HFFc6 (cell line): Measurements from ENCODE around the gene ZG16B. TPM values are rescaled to one million over a fixed set of nuclear protein-coding genes. Genes with fewer than 3 reads are reported as not detected.

Experiments used
- DNase-seq: peaks from one replicate; pipeline ENCODE4 v3.0.0-alpha.2; 2018
- H3K27ac Mint-ChIP-seq: 2 replicates; pipeline ENCODE4 v1.8.0; 2020; ENCODE audit warnings: mild to moderate bottlenecking, mixed read lengths
- H3K27me3 Mint-ChIP-seq: 2 replicates; pipeline ENCODE4 v1.8.0; 2021; ENCODE audit warnings: mild to moderate bottlenecking, moderate library complexity, mixed read lengths; ENCODE audit not compliant: insufficient read depth
- H3K36me3 Mint-ChIP-seq: 2 replicates; pipeline ENCODE4 v1.8.0; 2021; ENCODE audit warnings: low read depth, mixed read lengths
- H3K4me1 Mint-ChIP-seq: 2 replicates; pipeline ENCODE4 v1.8.0; 2020; ENCODE audit warnings: low read depth, mixed read lengths
- H3K4me3 Mint-ChIP-seq: 2 replicates; pipeline ENCODE4 v1.8.0; 2020; ENCODE audit warnings: mild to moderate bottlenecking, moderate library complexity, mixed read lengths
- H3K9me3 Mint-ChIP-seq: 2 replicates; pipeline ENCODE4 v1.8.0; 2020; ENCODE audit warnings: mild to moderate bottlenecking, mixed read lengths
- CTCF ChIP-seq: fragments of 200-600 bp; sonication (generic); IDR thresholded peaks from 2 replicates; pipeline ENCODE4 v1.5.0; 2021; ENCODE audit warnings: antibody characterized with exemption, mild to moderate bottlenecking
- total RNA-seq, 6 experiments: library from RNA; stranded (reverse); fragmentation: NEBNext Ultra II Directional; extraction: Animal tissue kit (Norgen Biotek cat#: 25700); gene quantifications; 2 replicates in 1 of 6; 3 replicates in 5 of 6; pipeline ENCODE4 v1.2.3, GENCODE V29; 2021

ZG16B gene
- total RNA-seq, 6 experiments from 2014 or later, result 0.41 to 0.68 (median 0.46) TPM; not detected in 2

DNA sequence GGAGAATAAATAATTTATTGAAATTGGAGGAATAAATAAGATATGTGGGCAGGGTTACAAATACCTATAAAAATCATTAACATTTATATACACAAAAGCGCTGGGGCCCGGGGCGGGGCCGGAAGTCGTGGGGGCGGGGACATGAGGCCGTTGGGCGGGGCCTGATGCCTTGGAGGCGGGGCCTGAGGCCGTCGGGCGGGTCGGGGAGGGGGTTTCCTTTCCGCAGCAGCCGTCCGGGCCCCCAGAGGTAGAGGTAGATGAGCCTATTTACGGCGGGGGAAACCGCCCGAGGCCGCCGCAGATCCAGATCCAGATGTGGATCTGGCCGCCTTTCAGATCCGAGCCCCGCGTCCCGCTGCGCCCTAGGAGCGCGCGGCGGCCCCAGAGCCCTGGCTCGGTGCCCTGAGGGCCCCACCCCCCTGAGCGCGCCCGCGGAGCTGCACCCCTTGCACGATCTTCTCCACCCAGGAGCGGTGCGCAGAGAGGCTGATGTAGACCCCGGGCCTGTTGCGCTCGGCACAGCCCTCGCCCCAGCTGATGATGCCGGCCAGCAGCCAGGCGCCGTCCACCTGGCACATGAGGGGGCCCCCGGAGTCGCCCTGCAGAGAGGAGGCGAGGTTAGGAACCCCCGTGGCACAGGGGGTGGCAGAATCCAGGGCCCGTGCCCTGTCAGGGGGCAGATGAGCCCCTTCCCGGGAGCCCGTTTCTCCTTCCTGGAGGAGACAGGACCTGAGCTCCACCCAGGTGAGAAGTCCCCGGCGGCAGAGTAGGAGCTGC is 22.8 kb downstream of the ZG16B start:
- peaks cover 9% of the 10 kb centered on the region for H3K36me3 Mint-ChIP-seq

DNA sequence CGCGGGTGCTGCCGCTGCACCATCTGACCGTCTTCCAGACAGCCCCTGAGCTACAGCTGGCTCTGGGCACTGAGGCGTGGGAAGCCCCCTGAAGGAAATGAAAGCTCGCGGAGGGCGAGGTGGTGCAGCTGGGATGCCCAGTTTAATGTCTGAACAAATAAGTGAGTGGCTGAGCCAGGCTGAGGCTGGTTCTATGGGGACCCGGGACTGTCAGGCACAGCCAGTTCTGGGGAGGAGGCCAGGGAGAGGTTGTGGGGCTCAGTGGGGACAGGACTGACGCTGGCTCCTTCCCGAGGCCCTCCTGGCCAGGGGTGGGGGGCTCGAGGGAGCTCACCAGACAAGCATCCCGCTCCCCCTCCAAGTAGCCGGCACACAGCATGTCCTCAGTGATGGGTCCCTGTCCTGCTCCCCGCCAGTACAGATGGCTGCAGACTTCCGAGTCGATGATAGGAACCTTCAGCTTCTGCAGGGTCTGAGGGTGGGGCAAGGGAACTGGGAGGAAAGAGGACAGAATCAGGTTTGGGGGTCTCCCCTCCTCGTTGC is 23.5 kb downstream of the ZG16B start:
- H3K9me3 Mint-ChIP-seq, result peaks cover 13% of the 10 kb centered on the region
- H3K4me3 Mint-ChIP-seq, result no peak overlapping the region
- H3K27me3 Mint-ChIP-seq, result peaks cover 12% of the 10 kb centered on the region
- H3K36me3 Mint-ChIP-seq, result peaks cover 9% of the 10 kb centered on the region
- no peak for DNase-seq
- H3K27ac Mint-ChIP-seq, result no peak overlapping the region
- peaks cover 6% of the 10 kb centered on the region for H3K4me1 Mint-ChIP-seq
- no peak for TF ChIP-seq CTCF

More for the DNA sequence above, 22.8 kb downstream of the ZG16B start:
- Mint-ChIP-seq H3K27ac (no peak overlapping the region), H3K4me3 (no peak overlapping the region), H3K27me3 (peaks cover 12% of the 10 kb centered on the region), H3K4me1 (peaks cover 6% of the 10 kb centered on the region), H3K9me3 (peaks cover 13% of the 10 kb centered on the region)
- no peak for TF ChIP-seq CTCF
- DNase-seq, result no peak

DNA sequence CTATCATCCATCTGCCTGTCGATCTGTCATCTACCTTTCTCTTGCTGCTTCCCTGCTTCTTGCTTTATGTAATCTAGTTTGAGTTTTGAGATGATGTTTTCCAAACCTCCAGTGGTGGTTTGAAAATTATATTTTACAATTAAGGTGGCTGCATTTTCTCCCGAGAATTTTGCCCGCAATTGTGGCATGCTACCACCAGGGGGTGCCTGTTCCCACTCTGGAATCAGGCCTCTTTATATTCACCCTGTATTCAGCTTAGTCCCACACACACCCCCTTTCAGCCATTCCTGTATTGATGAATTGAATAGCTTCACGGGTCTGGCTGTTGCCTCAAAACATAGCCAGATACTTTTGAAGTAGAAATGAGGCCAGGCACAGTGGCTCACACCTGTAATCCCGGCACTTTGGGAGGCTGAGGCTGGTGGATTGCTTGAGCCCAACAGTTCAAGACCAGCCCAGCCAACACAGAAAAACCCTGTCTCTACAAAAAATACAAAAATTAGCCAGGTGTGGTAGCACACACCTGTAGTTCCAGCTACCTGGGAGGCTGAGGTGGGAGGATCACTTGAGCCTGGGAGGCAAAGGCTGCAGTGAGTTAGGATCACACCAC is 24.7 kb downstream of the ZG16B start:
- no peak overlapping the region for H3K27ac Mint-ChIP-seq
- peaks cover 7% of the 10 kb centered on the region for H3K27me3 Mint-ChIP-seq
- peaks cover 6% of the 10 kb centered on the region for H3K4me1 Mint-ChIP-seq
- peak; percentile 82 for TF ChIP-seq CTCF
- no peak overlapping the region for H3K4me3 Mint-ChIP-seq
- H3K9me3 Mint-ChIP-seq, result peaks cover 13% of the 10 kb centered on the region
- no peak for DNase-seq
- H3K36me3 Mint-ChIP-seq, result peaks cover 9% of the 10 kb centered on the region

DNA sequence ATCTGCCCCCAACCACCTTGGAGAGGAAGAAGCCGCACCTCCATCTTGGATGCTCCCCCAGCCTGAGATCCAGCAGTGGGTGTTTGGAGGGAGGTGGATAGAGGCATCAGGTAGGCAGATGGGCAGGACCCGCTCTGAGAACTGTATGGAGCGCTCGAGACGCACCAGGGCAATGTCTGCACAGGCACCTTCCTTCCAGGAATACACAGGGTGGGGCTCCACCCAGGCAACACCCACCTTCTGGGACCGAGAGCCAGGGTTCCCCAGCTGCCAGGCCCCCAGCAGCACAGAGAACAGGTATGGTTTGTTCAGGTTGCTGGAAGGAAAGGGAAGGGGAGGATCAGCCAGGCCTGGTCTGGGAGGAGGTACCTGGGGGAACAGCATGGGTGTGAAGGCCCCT is 25.4 kb downstream of the ZG16B start:
- no peak for DNase-seq
- TF ChIP-seq CTCF, result no peak
- no peak overlapping the region for H3K4me3 Mint-ChIP-seq
- peaks cover 6% of the 10 kb centered on the region for H3K4me1 Mint-ChIP-seq
- peaks cover 9% of the 10 kb centered on the region for H3K36me3 Mint-ChIP-seq
- no peak overlapping the region for H3K27ac Mint-ChIP-seq
- peaks cover 13% of the 10 kb centered on the region for H3K9me3 Mint-ChIP-seq
- peaks cover 6% of the 10 kb centered on the region for H3K27me3 Mint-ChIP-seq

DNA sequence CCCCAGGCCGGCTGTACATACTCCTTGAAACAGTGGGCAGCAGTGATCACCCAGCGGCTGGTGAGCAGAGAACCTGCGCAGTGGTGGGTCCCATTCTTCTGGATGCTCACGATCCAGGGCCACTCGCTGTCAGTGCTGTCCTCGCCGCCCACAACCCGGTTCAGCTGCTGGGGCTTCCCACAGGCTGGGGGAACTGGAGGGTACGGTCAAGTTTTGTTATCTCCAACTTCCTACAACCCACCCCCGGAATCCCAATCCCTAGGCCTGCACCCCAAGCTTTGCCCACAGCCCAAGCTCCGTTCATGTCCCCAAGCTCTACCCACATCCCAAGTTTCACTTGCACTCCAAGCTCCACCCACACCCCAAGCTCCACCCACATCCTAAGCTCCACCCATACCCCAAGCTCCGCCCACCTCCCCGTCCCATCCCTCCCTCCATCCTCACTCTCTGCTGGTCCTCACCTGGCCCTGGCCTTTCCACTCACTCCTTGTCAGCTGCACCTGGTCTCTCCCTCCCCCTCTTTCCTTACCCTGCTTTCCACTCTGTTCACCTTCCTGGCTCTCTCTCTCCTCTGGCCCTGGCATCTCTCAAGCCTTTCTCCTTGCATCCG is 26.1 kb downstream of the ZG16B start:
- no peak for TF ChIP-seq CTCF
- Mint-ChIP-seq H3K27me3 (peaks cover 3% of the 10 kb centered on the region), H3K4me1 (peaks cover 6% of the 10 kb centered on the region), H3K4me3 (no peak overlapping the region), H3K36me3 (peaks cover 11% of the 10 kb centered on the region), H3K27ac (no peak overlapping the region), H3K9me3 (peaks cover 15% of the 10 kb centered on the region)
- DNase-seq, result no peak
